Neuron (in vitro differentiated cells): Measurements from ENCODE around the gene INSIG2.

Experiments used
- H2AFZ ChIP-seq: one replicate; pipeline ENCODE4 v1.6.1; 2013; ENCODE audit warnings: low read depth, mild to moderate bottlenecking, inconsistent platforms, low read length, moderate library complexity
- H3K27me3 ChIP-seq: one replicate; pipeline ENCODE4 v1.6.1; 2013; ENCODE audit warnings: low read length; ENCODE audit not compliant: insufficient read depth
- H3K36me3 ChIP-seq: one replicate; pipeline ENCODE4 v1.6.1; 2013; ENCODE audit warnings: low read length; ENCODE audit not compliant: insufficient read depth
- H3K4me1 ChIP-seq: one replicate; pipeline ENCODE4 v1.6.1; 2013; ENCODE audit warnings: low read length; ENCODE audit not compliant: insufficient read depth
- H3K4me3 ChIP-seq: 2 replicates; pipeline ENCODE4 v1.5.1; 2013; ENCODE audit warnings: mild to moderate bottlenecking, low read length, moderate library complexity
- H3K9me3 ChIP-seq: one replicate; pipeline ENCODE4 v1.6.1; 2013; ENCODE audit warnings: low read length

The INSIG2 gene

DNA sequence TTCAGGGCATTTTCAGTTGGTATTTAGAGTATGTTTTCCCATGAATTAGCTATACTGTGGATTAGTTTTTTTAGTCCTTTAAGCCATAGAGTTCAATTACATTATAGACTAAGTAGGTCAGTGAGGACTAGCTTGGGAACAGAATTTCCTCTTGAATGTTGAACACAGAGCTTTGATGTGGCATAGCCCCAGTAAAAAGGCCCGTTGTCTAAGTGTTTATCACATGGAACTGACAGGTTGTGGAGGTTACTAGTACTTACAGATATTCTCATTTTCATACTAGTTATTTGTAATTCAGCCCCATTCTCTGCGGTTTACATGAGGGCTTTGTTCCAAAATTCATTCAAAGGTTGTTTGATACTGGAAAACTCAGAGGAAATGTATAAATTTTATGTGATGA is 6.2 kb downstream of the INSIG2 start:
- peaks cover 12% of the 10 kb centered on the region for H3K4me1 ChIP-seq
- H3K36me3 ChIP-seq, result peaks cover 6% of the 10 kb centered on the region
- H3K27me3 ChIP-seq, result no peaks in the 10 kb centered on the region
- H3K9me3 ChIP-seq, result no peaks in the 10 kb centered on the region
- no peak overlapping the region for H2AFZ ChIP-seq
- H3K4me3 ChIP-seq, result no peak overlapping the region

GRCh38 chr2:118095610-118096009 is 7.3 kb downstream of the INSIG2 start:
- Histone ChIP-seq H3K4me3 (no peak overlapping the region), H3K4me1 (peaks cover 1% of the 10 kb centered on the region), H3K9me3 (no peaks in the 10 kb centered on the region), H3K36me3 (peaks cover 8% of the 10 kb centered on the region), H3K27me3 (no peaks in the 10 kb centered on the region), H2AFZ (no peak overlapping the region)

GRCh38 chr2:118097657-118098056 is 9.4 kb downstream of the INSIG2 start:
- Histone ChIP-seq H3K9me3 (no peaks in the 10 kb centered on the region), H3K4me3 (no peak overlapping the region), H3K27me3 (no peaks in the 10 kb centered on the region), H2AFZ (no peak overlapping the region), H3K4me1 (no peaks in the 10 kb centered on the region), H3K36me3 (peaks cover 10% of the 10 kb centered on the region)

DNA sequence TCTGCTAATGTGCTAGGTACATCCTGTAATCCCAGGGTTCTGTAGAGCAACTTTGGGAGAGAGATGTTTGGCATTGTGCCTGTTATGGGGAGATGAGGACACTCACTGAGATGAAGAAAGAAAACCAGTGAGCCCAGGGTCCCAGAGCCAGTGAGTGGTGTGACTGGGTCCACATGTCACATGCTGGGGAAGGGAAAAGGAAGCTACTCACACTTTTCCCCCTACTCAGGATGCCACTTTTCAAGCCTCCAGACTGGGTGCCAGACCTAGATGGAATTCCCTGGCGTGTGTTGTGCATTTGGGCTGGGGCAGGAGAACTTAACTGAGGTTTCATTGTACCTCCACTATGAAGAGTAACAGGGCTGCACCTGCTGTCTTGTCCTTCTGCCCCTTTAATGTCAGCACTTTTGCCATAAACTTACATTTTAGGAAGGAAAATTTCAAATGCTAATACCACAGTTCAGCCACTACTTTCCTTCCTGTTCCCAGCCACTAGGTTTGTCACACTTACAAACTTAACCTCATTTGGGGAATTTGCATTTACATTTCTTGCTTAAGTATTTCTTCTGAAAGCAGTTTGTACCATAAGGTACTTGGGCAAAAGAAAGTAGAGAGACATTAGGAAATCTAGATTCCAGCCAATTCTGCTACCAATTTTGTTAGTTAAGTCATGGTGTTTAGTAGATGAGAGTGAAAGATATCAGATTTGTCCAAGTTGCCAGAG is 10.2 kb downstream of the INSIG2 start:
- H3K36me3 ChIP-seq, result peaks cover 15% of the 10 kb centered on the region
- no peaks in the 10 kb centered on the region for H3K4me1 ChIP-seq
- H2AFZ ChIP-seq, result no peak overlapping the region
- no peaks in the 10 kb centered on the region for H3K9me3 ChIP-seq
- no peak overlapping the region for H3K4me3 ChIP-seq
- H3K27me3 ChIP-seq, result no peaks in the 10 kb centered on the region

- no peaks in the 10 kb centered on the region for H3K4me1 ChIP-seq
- H2AFZ ChIP-seq, result no peak overlapping the region
- H3K27me3 ChIP-seq, result no peaks in the 10 kb centered on the region
- H3K9me3 ChIP-seq, result no peaks in the 10 kb centered on the region
- H3K36me3 ChIP-seq, result peaks cover 21% of the 10 kb centered on the region
- H3K4me3 ChIP-seq, result no peak overlapping the region
Observed at GRCh38 chr2:118102433-118103082, 14.3 kb downstream of the INSIG2 start.

DNA sequence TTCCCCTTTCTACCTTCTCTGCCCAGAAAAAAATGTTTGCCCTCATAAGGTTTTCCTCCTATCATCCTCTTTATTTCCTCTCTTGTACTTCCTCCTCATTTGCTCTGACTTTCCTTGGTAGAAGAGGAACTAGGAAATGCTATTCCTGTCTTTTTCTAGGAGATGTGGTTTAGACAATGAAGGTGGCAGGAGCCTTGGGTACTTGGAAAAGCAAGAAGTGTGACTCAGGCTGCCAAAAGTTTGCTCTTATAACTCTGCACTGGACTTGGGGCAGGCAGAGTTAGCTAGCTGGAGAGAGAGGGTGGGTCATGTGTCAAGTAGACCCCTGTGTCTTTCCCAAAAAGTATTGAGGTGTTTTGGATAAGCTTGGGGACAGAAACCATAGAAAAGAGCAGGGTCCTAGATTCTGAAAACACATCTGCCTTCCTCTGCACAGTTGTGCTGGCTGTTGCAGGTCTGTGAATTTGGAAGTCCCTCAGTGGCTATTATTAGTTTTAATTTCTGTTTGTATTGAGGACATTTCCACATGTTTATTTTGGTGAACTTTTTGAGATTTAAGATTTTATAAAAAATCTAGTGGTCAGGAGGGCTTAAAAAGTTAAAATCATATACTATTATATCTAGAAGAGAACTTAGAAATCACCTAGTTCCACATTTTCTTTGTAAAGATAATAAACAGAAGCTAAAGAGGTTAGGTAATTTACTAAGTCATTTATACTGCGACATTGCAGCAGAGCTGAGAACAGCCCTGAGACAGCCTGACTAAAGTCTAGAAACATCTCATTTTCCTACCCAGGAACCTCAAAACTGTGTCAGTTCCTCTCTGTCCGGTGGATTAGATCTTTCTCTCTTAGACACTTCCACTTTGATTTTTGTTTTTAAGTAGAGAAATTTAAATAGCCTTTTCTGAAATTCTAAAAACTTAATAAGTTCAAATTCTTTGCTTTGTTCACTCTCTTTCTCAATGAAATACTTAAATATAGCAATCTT is 16.0 kb downstream of the INSIG2 start:
- Histone ChIP-seq H3K36me3 (peaks cover 25% of the 10 kb centered on the region), H3K27me3 (no peaks in the 10 kb centered on the region), H3K4me1 (no peaks in the 10 kb centered on the region), H3K4me3 (no peak overlapping the region), H2AFZ (no peak overlapping the region), H3K9me3 (no peaks in the 10 kb centered on the region)

DNA sequence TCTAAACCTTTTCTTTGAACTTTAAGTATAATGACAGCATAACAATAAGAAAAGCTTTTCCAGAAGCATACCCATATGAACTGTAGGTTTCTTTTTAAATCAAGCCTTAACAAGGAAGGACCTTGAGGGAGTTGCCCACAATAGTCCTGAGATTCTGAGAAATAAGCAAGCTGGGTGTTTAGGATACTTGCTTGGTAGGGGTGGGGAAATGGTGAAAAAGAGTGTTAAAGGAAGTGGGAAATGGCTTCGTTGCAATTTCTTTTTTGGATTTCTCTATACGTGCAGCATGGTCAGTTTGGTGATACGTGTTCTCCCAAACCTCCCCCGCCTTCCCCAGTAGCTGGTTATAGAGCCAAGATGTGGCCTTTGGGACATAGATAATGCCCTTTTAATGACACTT is 17.2 kb downstream of the INSIG2 start:
- Histone ChIP-seq H3K4me3 (no peak overlapping the region), H2AFZ (no peak overlapping the region), H3K36me3 (peaks cover 23% of the 10 kb centered on the region), H3K9me3 (no peaks in the 10 kb centered on the region), H3K4me1 (no peaks in the 10 kb centered on the region), H3K27me3 (no peaks in the 10 kb centered on the region)

- no peak overlapping the region for H3K4me3 ChIP-seq
- H2AFZ ChIP-seq, result no peak overlapping the region
- no peaks in the 10 kb centered on the region for H3K4me1 ChIP-seq
- no peaks in the 10 kb centered on the region for H3K27me3 ChIP-seq
- H3K9me3 ChIP-seq, result no peaks in the 10 kb centered on the region
- H3K36me3 ChIP-seq, result peaks cover 21% of the 10 kb centered on the region
Observed at GRCh38 chr2:118106926-118107325, 18.7 kb downstream of the INSIG2 start.

DNA sequence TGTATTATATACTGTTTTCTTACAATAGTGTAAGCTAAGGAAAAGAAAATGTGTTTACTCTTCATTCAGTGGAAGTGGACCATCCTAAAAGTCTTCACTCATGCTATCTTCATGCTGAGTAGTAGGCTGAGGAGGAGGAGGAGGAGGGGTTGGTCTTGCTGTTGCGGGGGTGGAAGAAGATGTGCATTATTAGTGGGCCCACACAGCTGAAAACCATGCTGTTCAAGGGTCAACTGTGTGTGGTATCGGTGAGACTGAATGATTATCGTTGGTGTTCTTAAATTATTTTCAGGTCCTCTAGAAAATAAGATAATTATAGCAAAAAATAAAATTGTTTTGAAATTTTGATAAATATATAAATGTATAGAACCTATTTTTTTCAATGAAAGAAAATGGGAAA is 22.0 kb downstream of the INSIG2 start:
- Histone ChIP-seq H3K4me1 (no peaks in the 10 kb centered on the region), H3K36me3 (peaks cover 16% of the 10 kb centered on the region), H3K9me3 (no peaks in the 10 kb centered on the region), H3K4me3 (no peak overlapping the region), H3K27me3 (no peaks in the 10 kb centered on the region), H2AFZ (no peak overlapping the region)

GRCh38 chr2:118110991-118111390 is 22.7 kb downstream of the INSIG2 start:
- Histone ChIP-seq H3K4me1 (no peaks in the 10 kb centered on the region), H2AFZ (no peak overlapping the region), H3K36me3 (peaks cover 16% of the 10 kb centered on the region), H3K9me3 (no peaks in the 10 kb centered on the region), H3K27me3 (no peaks in the 10 kb centered on the region), H3K4me3 (no peak overlapping the region)

DNA sequence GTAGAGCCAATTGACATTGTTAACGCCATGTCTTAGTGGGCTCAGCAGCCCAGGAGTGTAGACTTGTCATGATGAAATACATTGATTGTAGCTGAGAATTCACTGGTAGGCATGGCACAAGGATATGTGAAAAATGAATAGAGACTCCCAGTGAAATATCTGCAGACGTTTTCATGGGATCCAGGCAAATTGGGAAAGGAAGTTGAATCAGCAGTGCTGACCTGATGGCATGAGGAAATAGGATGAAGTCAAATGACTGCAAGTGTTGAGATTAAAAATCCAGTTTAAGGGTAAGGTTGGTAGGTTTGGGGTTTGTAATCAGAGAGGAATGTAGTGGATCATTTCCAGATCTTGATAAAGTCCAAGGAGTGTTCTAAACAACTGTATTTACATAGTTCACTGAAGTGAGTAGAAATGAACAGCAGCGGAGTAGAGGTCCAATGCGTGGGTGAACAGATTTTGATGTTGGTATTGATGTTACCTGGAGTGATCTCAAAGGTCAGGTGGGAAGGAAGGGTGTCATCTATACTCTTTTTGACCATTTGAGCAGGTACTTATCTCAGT is 24.6 kb downstream of the INSIG2 start:
- Histone ChIP-seq H3K4me1 (no peaks in the 10 kb centered on the region), H3K27me3 (no peaks in the 10 kb centered on the region), H2AFZ (no peak overlapping the region), H3K36me3 (peaks cover 5% of the 10 kb centered on the region), H3K9me3 (no peaks in the 10 kb centered on the region), H3K4me3 (no peak overlapping the region)

- no peaks in the 10 kb centered on the region for H3K27me3 ChIP-seq
- no peak overlapping the region for H3K4me3 ChIP-seq
- no peak overlapping the region for H2AFZ ChIP-seq
- H3K36me3 ChIP-seq, result no peaks in the 10 kb centered on the region
- H3K4me1 ChIP-seq, result no peaks in the 10 kb centered on the region
- H3K9me3 ChIP-seq, result no peaks in the 10 kb centered on the region
Observed at GRCh38 chr2:118114863-118115262, 26.6 kb downstream of the INSIG2 start.

DNA sequence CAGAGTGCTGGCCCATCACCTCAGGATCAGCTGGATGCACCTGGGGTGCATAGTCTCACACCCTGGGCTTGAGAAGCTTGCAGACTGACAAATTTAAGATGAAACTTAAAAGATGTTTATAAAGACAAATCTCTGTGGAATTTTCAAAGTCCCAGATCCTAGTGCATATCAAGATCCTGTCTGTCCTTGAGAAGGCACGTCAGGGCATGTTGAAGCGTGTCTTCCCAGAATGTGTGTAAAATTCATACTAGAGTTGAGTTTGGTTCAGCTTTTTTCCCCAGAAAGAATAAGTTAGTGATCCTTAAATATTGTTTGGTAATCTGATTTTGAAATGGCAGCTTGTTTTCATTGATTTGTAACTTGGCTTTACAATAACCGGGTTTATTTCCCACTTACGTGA is 27.5 kb downstream of the INSIG2 start:
- H2AFZ ChIP-seq, result no peak overlapping the region
- H3K27me3 ChIP-seq, result no peaks in the 10 kb centered on the region
- H3K36me3 ChIP-seq, result no peaks in the 10 kb centered on the region
- no peaks in the 10 kb centered on the region for H3K9me3 ChIP-seq
- H3K4me3 ChIP-seq, result no peak overlapping the region
- no peaks in the 10 kb centered on the region for H3K4me1 ChIP-seq
